ENCODE data around the gene DBI. TPM values are rescaled to one million over a fixed set of nuclear protein-coding genes. Genes with fewer than 3 reads are reported as not detected.

The DBI gene
- total and polyA plus RNA-seq, 2 donors (not counting 1 experiment from before 2014, with no cell fraction given): 45.2 to 69.4 TPM

- H3K4me1 Mint-ChIP-seq: peaks cover 23% of the 10 kb centered on the region
- Histone ChIP-seq H3K27ac (ENCODE audit: low read length in 2 of 2) (peak overlapping the region; percentile 54 to 62), H3K36me3 (replicated peaks in 1 of 2; ENCODE audit: control extremely low read depth in 1 of 2, control insufficient read depth in 1 of 2, extremely low read depth in 1 of 2, insufficient read depth in 2 of 2, low read length in 1 of 2) (peaks cover 0 to 3% of the 10 kb centered on the region in 2 experiments), H3K79me2 (ENCODE audit: control insufficient read depth, insufficient read depth, low read length) (peaks cover 14% of the 10 kb centered on the region), H3K27me3 (replicated peaks in 1 of 4; ENCODE audit: control extremely low read depth in 1 of 4, control insufficient read depth in 3 of 4, insufficient read depth in 4 of 4, low read length in 3 of 4) (no peaks in the 10 kb centered on the region), H3K9ac (ENCODE audit: low read length) (peak overlapping the region; percentile 12), H3K4me3 (ENCODE audit: control extremely low read depth in 1 of 5, extremely low read depth in 1 of 5, insufficient read depth in 1 of 5, low read depth in 2 of 5, low read length in 4 of 5) (peak overlapping the region in 1 of 5 experiments; percentile 28), H3K4me2 (replicated peaks; ENCODE audit: low read depth, low read length, poor library complexity, severe bottlenecking) (peak overlapping the region; percentile 54), H3K4me1 (ENCODE audit: control insufficient read depth in 2 of 2, insufficient read depth in 2 of 2, low read length in 2 of 2) (peaks cover 28 to 29% of the 10 kb centered on the region in 2 donors), H2AFZ (ENCODE audit: insufficient read depth, low read depth, low read length, poor library complexity, severe bottlenecking) (peak overlapping the region; percentile 47), H3K9me3 (ENCODE audit: control extremely low read depth in 1 of 3, control insufficient read depth in 2 of 3, insufficient read depth in 1 of 3, low read length in 2 of 3) (no peaks in the 10 kb centered on the region), H4K20me1 (ENCODE audit: control insufficient read depth, insufficient read depth, low read length, poor library complexity, severe bottlenecking) (no peaks in the 10 kb centered on the region)
- no peaks in the 10 kb centered on the region for H3K9me3 Mint-ChIP-seq (ENCODE audit: insufficient read depth)
- TF ChIP-seq EZH2 (IDR thresholded peaks at IDR 0.05; ENCODE audit: borderline replicate concordance, insufficient read depth, low read depth, low read length, poor library complexity, severe bottlenecking): no peak
- TF ChIP-seq, protein P1, sequence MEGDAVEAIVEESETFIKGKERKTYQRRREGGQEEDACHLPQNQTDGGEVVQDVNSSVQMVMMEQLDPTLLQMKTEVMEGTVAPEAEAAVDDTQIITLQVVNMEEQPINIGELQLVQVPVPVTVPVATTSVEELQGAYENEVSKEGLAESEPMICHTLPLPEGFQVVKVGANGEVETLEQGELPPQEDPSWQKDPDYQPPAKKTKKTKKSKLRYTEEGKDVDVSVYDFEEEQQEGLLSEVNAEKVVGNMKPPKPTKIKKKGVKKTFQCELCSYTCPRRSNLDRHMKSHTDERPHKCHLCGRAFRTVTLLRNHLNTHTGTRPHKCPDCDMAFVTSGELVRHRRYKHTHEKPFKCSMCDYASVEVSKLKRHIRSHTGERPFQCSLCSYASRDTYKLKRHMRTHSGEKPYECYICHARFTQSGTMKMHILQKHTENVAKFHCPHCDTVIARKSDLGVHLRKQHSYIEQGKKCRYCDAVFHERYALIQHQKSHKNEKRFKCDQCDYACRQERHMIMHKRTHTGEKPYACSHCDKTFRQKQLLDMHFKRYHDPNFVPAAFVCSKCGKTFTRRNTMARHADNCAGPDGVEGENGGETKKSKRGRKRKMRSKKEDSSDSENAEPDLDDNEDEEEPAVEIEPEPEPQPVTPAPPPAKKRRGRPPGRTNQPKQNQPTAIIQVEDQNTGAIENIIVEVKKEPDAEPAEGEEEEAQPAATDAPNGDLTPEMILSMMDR (IDR thresholded peaks at IDR 0.05): no peak
- no peaks in the 10 kb centered on the region for H3K27me3 Mint-ChIP-seq
- peak overlapping the region; percentile 93 for H3K27ac Mint-ChIP-seq
- ATAC-seq (ENCODE audit: low read depth) (peak; percentile 98), DNase-seq (peak; percentile 77)
- CTCF ChIA-PET: interaction anchor here (1.1 kb wide), 1 partner anchor 11 kb away, joined by 3 read pairs; no protein-coding TSS in a partner anchor
- POLR2A ChIA-PET: interaction anchor here (0.7 kb wide), 1 partner anchor 457 kb away, joined by 3 read pairs; no protein-coding TSS in a partner anchor
- intact Hi-C loops (cut with micrococcal nuclease): loop anchor here (1.0 kb wide), 1 partner anchor 27 kb away; the partner anchor contains the start of genes C2orf76 and DBI
- peak overlapping the region; percentile 72 for H3K4me3 Mint-ChIP-seq
- 0% methylated on average over 4 of the region's 6 CpGs for WGBS (ENCODE audit: insufficient coverage)
Measured at GRCh38 chr2:119338826-119339561, 27.8 kb upstream of the DBI start.

DNA sequence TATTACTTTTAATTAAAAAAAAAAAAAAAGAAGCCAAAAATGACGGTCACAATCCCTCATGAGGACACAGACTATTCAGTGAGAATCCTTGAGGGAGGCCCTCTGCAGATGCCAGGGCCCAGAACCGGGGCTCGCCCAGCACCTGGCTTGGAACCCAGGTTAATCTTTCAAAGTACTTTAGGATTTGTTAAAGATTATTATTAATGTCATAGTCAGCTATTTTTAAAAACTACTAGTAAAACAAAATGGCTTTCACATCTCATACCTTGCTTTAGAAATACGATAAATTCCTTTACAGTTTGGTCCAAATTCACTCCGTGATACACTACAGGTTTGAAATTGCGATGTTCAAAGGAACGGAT lies 27.2 kb upstream of the DBI start:
- Histone ChIP-seq H3K4me1 (ENCODE audit: control insufficient read depth in 2 of 2, insufficient read depth in 2 of 2, low read length in 2 of 2) (peaks cover 28 to 29% of the 10 kb centered on the region in 2 donors), H3K9me3 (ENCODE audit: control extremely low read depth in 1 of 3, control insufficient read depth in 2 of 3, insufficient read depth in 1 of 3, low read length in 2 of 3) (no peaks in the 10 kb centered on the region), H3K4me3 (ENCODE audit: control extremely low read depth in 1 of 5, extremely low read depth in 1 of 5, insufficient read depth in 1 of 5, low read depth in 2 of 5, low read length in 4 of 5) (no peak overlapping the region), H3K36me3 (replicated peaks in 1 of 2; ENCODE audit: control extremely low read depth in 1 of 2, control insufficient read depth in 1 of 2, extremely low read depth in 1 of 2, insufficient read depth in 2 of 2, low read length in 1 of 2) (peaks cover 0 to 3% of the 10 kb centered on the region in 2 experiments), H3K9ac (ENCODE audit: low read length) (no peak overlapping the region), H3K79me2 (ENCODE audit: control insufficient read depth, insufficient read depth, low read length) (peaks cover 14% of the 10 kb centered on the region), H3K27ac (ENCODE audit: low read length in 2 of 2) (peak overlapping the region; percentile 54 to 62), H2AFZ (ENCODE audit: insufficient read depth, low read depth, low read length, poor library complexity, severe bottlenecking) (peak overlapping the region; percentile 47), H3K27me3 (replicated peaks in 1 of 4; ENCODE audit: control extremely low read depth in 1 of 4, control insufficient read depth in 3 of 4, insufficient read depth in 4 of 4, low read length in 3 of 4) (no peaks in the 10 kb centered on the region), H4K20me1 (ENCODE audit: control insufficient read depth, insufficient read depth, low read length, poor library complexity, severe bottlenecking) (no peaks in the 10 kb centered on the region), H3K4me2 (replicated peaks; ENCODE audit: low read depth, low read length, poor library complexity, severe bottlenecking) (peak overlapping the region; percentile 54)
- H3K4me1 Mint-ChIP-seq: peaks cover 23% of the 10 kb centered on the region
- no peaks in the 10 kb centered on the region for H3K27me3 Mint-ChIP-seq
- WGBS (ENCODE audit: insufficient coverage): 99% methylated on average over 4 of the region's 7 CpGs
- H3K27ac Mint-ChIP-seq: peak overlapping the region; percentile 93
- no peak for TF ChIP-seq EZH2 (IDR thresholded peaks at IDR 0.05; ENCODE audit: borderline replicate concordance, insufficient read depth, low read depth, low read length, poor library complexity, severe bottlenecking)
- TF ChIP-seq, protein P1 (IDR thresholded peaks at IDR 0.05): no peak
- ChIA-PET POLR2A (interaction anchor here (0.7 kb wide), 1 partner anchor 458 kb away, joined by 3 read pairs; no protein-coding TSS in a partner anchor), CTCF (interaction anchor here (1.1 kb wide), 1 partner anchor 10 kb away, joined by 3 read pairs; no protein-coding TSS in a partner anchor)
- ATAC-seq (ENCODE audit: low read depth) (no peak), DNase-seq (no peak)
- intact Hi-C loops (cut with micrococcal nuclease): loop anchor here (1.0 kb wide), 1 partner anchor 27 kb away; the partner anchor contains the start of genes C2orf76 and DBI
- H3K4me3 Mint-ChIP-seq: peak overlapping the region; percentile 72
- H3K9me3 Mint-ChIP-seq (ENCODE audit: insufficient read depth): no peaks in the 10 kb centered on the region
